ENCODE results near the gene IL17RA.

DNA sequence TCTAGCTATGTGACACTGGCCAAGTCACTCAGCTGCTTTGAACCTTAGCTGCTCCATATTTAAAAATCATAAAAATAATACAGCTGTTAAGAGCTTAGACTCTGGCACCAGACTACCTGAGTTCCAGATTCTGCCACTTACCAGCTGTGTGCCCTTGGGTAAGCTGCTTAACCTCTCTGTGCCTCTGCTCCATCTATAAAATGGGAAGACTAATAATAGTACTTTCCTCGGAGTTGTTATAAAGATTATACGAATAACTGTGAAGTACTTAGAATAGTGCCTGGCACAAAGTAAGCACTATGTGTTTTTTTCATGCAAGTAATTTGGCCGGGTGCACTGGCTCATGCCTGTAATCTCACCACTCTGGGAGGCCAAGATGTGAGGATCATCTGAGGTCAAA lies 72.9 kb downstream of the IL17RA start:
- TF ChIP-seq, protein P1, sequence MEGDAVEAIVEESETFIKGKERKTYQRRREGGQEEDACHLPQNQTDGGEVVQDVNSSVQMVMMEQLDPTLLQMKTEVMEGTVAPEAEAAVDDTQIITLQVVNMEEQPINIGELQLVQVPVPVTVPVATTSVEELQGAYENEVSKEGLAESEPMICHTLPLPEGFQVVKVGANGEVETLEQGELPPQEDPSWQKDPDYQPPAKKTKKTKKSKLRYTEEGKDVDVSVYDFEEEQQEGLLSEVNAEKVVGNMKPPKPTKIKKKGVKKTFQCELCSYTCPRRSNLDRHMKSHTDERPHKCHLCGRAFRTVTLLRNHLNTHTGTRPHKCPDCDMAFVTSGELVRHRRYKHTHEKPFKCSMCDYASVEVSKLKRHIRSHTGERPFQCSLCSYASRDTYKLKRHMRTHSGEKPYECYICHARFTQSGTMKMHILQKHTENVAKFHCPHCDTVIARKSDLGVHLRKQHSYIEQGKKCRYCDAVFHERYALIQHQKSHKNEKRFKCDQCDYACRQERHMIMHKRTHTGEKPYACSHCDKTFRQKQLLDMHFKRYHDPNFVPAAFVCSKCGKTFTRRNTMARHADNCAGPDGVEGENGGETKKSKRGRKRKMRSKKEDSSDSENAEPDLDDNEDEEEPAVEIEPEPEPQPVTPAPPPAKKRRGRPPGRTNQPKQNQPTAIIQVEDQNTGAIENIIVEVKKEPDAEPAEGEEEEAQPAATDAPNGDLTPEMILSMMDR (IDR thresholded peaks at IDR 0.05; ENCODE audit: low read length) = no peak
- no peak for TF ChIP-seq EZH2 (IDR thresholded peaks at IDR 0.05; ENCODE audit: borderline replicate concordance, low read length)

Measured in OCI-LY1 (cell line).